IPS DF 4.7 (cell line): ENCODE results near the gene THAP7.
"Not testable (repeated sequence)": the region's sequence is repeated elsewhere in the genome, so short reads cannot be mapped to it uniquely, and the experiment has no call there.

Source experiments
- DNase-seq: peaks from one replicate; pipeline ENCODE4 v3.0.0-alpha.2; 2013; ENCODE audit warnings: low spot score; ENCODE audit errors: extremely low read depth

The THAP7 gene

GRCh38 chr22:21013657-21014201, 11.8 kb upstream of the THAP7 start:
- DNase-seq, result no peak

GRCh38 chr22:21012446-21013407, 10.8 kb upstream of the THAP7 start:
- no peak for DNase-seq

GRCh38 chr22:21010426-21011113, 8.7 kb upstream of the THAP7 start:
- no peak for DNase-seq

DNA sequence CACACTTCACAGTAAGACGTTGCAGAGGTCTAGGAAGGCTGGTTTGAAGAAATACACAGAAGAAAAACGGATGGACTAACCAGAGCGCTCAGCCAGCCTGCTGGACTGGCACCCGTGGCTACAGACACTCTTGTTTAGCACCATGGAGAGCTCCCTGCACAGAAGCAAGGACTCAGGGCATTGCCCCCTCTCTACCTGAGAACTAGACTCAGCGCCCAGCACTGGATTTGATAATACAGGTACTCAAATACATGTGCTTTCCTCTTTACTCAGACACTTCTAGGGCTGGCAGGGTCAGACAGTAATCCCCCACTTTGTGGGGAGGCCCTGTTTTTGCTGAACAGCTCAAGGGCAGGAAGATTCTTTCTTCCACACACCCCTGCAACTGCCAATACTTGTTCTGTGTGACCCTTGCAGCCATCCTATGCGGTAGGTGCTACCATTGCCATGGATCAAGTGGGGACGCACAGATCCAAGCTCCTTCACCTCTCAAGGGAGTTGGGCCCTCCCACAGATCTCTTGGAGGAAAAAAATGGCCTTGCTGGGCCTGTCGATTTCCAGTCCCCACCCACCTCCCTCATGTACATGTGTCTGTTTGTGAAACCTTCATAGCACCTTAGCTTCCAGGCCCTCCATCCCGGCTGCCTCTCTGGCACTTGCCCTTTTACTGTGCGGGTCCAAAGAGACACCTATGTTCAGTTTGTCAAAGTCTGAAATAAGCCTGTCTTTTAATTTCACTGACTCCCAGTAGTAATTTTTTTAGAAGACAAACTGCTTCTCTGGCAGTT, 7.9 kb upstream of the THAP7 start:
- no peak for DNase-seq

DNA sequence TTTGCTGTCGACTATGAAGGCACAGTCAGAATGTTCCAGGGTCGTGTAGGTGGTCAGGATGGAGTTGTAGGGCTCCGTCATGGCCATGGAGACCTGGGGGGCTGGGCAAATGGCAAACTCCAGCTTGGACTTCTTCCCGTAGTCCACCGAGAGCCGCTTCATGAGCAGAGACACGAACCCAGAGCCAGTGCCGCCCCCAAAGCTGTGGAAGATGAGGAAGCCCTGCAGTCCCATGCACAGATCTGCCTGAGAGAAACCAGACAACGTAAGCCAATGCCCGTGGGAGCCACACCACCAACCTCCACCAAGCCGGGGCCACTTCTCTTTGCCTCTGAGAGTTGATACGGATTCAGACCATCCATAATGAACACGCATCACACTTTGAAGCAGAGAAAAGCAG, 7.3 kb upstream of the THAP7 start:
- not testable (repeated sequence) for DNase-seq

DNA sequence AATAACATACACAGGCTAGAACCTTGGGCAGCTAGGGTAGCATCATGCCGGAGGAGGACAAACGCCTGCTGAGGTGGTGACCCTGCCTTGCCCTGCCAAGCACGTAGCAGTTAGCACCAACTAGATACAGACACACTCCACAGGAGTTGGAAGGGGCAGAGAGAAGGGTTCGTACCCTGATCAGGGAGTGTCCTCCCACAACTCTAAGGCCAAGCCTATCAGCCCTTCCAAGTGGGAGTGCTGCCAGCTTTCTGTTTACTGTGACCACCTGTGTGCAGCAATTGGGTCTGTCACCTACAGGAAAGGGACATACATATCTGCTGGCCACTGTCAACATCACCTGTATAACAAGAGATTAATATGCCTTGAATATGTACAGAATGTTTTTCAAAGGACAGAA, 1.9 kb upstream of the THAP7 start:
- DNase-seq, result no peak

DNA sequence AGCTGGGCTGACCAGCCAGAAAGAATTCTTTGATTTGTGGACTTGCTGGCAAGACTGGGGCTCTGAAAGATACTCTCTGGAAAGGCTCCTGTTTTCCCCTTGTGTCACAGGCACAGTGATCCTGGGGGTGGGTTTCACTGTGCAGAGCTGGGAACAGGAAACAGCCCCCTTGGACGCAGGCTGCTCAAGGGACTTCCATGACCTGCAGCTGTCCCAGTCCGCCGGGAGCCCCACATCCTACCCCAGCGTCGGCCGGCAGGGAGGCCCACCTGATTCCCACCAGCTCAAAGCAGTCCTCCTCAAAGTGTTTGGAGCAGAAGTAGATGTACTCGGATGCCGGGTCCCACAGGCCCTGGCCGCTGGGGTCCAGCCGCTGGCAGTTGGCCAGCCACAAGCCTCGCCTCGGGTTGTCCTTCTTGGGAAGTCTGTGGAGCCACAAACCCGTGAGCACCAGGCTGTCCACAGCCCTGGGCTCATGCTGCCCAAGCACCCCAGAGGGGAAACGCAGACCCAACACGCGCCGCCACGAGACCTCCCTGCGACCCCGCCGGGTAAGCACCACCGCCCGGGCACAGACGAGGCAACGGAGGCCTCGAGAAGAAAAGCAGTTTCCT, 824 bp downstream of the THAP7 start:
- no peak for DNase-seq

DNA sequence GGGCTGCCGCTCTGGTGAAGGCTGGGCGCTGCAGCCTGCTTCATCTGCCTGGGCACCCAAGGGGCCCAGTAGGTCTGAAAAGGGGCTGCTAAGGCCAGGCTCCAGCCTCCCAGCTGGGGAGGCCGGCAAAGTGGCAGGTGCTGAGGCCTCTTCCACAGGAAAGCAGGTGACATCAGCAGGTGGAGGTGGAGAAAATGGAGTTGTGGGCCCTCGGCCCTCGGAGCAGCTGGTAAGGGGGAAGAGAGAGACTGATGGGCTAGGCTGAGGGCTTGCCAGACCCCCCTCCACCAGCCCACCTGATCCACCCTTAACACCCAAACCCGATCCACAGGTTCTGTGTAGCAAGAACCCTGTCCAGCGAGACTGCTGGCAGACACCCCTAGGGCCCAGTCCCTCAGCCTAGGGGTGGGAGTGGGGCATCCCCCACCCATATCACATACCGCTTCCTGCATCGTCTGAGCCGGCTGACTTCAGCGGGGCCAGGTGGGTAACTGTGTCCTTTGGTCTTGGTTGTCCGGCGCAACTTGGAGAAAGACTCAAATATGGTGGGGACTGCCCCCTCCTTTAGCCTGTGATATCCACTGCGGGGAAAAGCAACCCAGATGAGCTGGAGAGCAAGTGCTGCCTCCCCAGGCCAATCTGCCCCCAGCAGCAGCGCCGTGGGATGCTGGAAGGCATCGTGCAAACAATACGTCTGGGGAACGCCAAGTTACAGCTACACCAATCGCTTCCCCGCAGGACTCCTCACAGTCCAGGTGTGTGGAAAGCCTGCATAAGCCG, 1.5 kb downstream of the THAP7 start:
- DNase-seq, result no peak

- no peak for DNase-seq
Measured at GRCh38 chr22:20999350-21000206, 2.3 kb downstream of the THAP7 start.

DNA sequence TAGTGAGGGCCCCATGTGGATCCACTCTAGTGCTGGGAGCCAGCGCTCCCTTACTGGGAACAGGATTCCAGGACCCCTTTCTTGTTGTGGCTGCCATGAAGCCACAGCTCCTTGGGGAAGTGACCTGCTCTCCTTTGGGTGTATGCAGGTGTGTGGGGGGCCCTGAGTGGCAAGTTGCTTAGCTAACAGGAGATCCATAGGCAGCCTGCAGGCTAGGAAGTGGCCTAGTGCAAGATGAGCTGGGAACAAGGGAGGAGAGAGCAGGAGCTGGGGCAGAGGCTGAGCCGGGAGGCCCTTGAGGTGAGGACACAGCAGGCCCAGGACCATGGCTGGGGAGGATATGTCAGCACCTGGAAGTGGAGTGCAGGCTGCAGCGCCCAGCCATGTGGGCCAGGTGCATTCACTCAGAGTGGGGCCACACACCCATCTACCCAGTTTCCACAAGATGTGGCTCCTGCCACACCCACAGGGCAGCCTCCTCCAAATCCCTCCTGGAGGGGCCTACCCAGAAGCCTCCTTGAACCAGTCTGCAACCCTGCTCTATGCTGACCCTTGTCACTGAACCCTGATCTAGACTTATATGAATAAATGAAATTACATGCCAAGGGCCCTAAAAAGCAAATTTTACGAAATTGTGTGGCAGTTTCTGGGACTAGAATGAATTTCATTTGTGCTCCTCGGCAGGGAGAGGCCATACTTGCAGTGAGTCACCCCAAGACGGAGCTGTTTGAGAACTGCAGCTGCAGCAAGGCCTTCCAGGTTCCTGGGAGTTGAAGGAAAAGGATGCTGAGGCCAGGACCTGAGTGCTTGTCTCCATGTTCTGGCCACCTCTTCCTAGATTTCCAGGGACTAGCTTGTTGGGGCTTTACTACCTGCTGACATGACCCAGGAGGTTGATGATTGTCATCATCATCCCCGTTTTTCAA, 3.2 kb downstream of the THAP7 start:
- no peak for DNase-seq

- no peak for DNase-seq
Measured at GRCh38 chr22:20997536-20998257, 4.2 kb downstream of the THAP7 start.

DNA sequence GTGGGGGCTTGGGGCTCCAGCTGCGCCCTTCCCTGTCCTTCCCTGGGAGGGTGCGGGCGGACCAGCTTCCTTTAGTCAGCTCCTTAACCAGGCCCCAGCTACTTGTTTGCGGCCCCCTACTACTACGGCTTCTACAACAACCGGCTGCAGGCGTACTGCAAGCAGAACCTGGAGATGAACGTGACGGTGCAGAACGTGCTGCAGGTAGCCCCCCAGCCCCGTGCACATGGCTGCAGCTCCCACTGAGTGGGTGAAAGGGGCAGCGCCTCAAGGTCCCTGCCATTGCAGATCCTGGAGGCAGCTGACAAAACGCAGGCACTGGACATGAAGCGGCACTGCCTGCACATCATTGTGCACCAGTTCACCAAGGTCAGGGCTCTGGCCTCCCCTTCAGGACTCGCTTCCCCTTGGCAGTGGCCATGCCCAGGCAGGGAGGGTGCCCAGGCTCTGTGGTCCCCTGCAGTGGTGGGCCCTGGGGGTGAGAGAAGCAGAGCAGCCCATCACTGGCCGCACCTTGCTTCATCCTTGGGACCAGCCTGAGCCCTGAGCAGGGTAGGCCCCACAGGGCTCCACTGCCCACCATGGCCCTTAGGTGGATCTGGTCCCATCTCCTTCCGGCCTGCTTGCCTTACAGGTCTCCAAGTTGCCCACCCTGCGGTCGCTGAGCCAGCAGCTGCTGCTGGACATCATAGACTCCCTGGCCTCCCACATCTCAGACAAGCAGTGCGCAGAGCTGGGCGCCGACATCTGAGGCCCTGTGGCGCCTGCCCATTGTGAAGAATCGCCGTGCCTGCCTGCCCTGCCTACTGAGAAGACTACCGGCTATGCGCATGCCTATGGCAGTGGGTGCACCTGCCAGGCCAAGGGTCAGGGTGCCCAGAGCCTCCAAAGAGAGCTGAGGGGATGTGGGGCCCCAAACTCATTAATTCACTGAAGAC, 5.1 kb downstream of the THAP7 start:
- no peak for DNase-seq

DNA sequence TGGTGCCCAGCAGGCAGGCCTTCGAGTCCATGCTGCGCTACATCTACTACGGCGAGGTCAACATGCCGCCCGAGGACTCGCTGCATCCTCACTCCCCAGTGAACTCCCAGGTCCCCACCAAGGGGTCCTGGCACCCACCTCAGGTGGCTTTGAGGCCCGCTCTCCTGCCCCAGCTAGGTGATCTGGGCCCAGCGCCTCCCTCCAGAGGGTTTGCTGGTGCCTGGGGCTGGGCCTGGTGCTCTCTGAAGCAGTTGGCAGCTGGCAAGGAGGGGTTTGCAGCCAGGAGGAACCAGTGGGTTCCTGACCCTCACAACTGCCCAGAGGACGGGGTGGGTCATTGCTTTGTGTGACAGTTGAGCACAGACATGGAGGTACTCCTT, 5.9 kb downstream of the THAP7 start:
- DNase-seq, result no peak

DNA sequence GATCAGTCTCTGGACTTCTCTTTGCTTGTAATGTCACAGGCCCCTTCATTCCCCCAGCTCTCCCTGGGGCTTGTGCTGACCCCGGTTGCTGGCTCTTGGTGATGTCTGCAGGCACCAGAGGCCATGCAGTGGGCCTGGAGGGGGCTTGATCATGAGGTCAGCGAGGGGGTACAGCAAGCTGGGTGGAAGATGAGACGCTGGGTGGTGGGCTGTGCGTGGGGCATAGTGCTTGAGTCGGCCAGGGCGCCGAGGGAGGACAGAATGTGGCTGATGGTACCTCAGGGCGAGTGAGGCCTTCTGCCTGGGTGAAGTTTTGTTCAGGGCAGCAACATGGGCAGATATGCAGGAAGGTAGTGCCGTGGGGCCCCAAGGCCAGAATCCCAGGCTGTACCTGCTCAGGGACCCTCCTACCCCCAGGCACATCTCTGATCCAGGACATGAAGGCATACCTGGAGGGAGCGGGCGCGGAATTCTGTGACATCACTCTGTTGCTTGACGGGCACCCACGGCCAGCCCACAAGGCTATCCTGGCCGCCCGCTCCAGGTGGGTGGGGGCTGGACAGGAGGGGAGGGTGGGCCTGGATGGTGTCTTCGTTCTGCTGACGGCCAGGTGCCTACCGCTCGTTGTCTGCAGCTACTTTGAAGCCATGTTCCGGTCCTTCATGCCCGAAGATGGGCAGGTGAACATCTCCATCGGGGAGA, 6.4 kb downstream of the THAP7 start:
- DNase-seq, result no peak

- no peak for DNase-seq
Measured at GRCh38 chr22:20994902-20995241, 7.0 kb downstream of the THAP7 start.
